ENCODE measurements around the gene CORIN. TPM values are rescaled to one million over a fixed set of nuclear protein-coding genes. Genes with fewer than 3 reads are reported as not detected.

Gene CORIN
- total and polyA plus RNA-seq, 2 of the 13 experiments (the other 11 are each of a cell fraction or from before 2014, with no cell fraction given), result 0.84 to 1.2 TPM

DNA sequence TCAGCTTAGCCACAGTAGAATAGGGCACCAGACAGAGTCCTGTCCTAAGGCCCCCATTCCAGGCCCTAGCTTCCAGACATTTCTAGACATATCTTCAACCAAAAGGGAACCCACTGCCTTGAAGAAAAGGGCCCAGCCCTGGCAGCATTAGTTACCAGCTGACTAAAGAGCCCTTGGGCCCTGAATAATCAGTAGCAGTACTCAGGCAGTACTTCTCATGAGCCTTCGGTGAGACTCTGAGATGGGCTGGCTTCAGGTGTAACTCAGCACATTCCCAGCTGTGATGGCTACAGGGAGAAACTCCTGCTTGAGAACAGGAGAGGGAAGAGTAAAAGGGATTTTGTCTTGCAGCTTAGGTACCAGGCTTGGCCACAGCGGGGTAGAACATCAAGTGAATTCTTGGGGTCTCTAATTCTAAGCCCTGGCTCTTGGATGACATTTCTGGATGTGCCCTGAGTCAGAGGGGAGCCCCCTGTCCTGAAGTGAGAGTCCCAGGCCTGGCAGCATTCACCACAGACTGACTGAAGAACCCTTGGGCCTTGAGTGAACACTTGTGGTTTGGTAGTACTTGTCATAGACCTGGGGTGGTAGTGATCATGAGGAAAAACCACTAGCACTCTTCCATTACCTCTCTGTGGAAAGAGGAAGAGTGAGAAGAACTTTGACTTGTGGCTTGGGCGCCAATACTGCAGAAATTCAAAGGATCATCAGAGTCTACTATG, 182.7 kb downstream of the CORIN start:
- no TSS peak for BruUV-seq (replicated peaks)
- no peak overlapping the region for H3K9ac ChIP-seq (ENCODE audit: insufficient read depth, low read depth, low read length)
- no peaks in the 10 kb centered on the region for H3K36me3 ChIP-seq (replicated peaks in 1 of 2; ENCODE audit: control insufficient read depth in 1 of 2, insufficient read depth in 2 of 2, low read length in 2 of 2)
- in situ Hi-C loops (cut with HindIII; ENCODE audit: extremely low pct_ligation_motif_present, low pct_unique_long_range_greater_than_20kb) (no loop called here), intact Hi-C loops (cut with micrococcal nuclease; ENCODE audit: unreplicated experiment) (no loop called here)
- H3K4me2 ChIP-seq (ENCODE audit: low read depth, low read length), result no peak overlapping the region
- no peaks in the 10 kb centered on the region for H3K4me1 ChIP-seq (ENCODE audit: insufficient read depth, low read length)
- no peak overlapping the region for H3K27ac ChIP-seq (ENCODE audit: extremely low read length, insufficient read depth, low read length)
- no peaks in the 10 kb centered on the region for H3K27me3 ChIP-seq (ENCODE audit: control insufficient read depth in 1 of 2, insufficient read depth in 2 of 2, low read length in 2 of 2)
- CTCF ChIA-PET (ENCODE audit: low intra/inter-chr PET ratio, low total read pairs), result no interaction called here
- ATAC-seq (no peak), FAIRE-seq (no peak), DNase-seq (ENCODE audit: low spot score) (no peak)
- 47% methylated on average over 3 of the region's 3 CpGs for WGBS (ENCODE audit: low lambda C conversion rate)
- H2AFZ ChIP-seq (ENCODE audit: low read length), result no peak overlapping the region
- no peaks in the 10 kb centered on the region for H3K9me3 ChIP-seq (ENCODE audit: low read length)
- no peaks in the 10 kb centered on the region for H4K20me1 ChIP-seq (ENCODE audit: insufficient read depth, low read length)
- H3K79me2 ChIP-seq (ENCODE audit: insufficient read depth, low read length), result no peaks in the 10 kb centered on the region
- POLR2A ChIA-PET, result no interaction called here
- no peak for TF ChIP-seq MTF2 (CRISPR knock-in tag; IDR thresholded peaks at IDR 0.05; ENCODE audit: borderline replicate concordance)
- TF ChIP-seq, protein P1, sequence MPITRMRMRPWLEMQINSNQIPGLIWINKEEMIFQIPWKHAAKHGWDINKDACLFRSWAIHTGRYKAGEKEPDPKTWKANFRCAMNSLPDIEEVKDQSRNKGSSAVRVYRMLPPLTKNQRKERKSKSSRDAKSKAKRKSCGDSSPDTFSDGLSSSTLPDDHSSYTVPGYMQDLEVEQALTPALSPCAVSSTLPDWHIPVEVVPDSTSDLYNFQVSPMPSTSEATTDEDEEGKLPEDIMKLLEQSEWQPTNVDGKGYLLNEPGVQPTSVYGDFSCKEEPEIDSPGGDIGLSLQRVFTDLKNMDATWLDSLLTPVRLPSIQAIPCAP (CRISPR knock-in tag; IDR thresholded peaks at IDR 0.05; ENCODE audit: low read depth), result no peak
- TF ChIP-seq, protein P2, sequence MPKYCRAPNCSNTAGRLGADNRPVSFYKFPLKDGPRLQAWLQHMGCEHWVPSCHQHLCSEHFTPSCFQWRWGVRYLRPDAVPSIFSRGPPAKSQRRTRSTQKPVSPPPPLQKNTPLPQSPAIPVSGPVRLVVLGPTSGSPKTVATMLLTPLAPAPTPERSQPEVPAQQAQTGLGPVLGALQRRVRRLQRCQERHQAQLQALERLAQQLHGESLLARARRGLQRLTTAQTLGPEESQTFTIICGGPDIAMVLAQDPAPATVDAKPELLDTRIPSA (CRISPR knock-in tag; IDR thresholded peaks at IDR 0.05; ENCODE audit: borderline replicate concordance), result no peak
- no peak overlapping the region for H3K4me3 ChIP-seq (replicated peaks in 1 of 3; ENCODE audit: insufficient read depth in 1 of 3, low read depth in 2 of 3, low read length in 3 of 3)

DNA sequence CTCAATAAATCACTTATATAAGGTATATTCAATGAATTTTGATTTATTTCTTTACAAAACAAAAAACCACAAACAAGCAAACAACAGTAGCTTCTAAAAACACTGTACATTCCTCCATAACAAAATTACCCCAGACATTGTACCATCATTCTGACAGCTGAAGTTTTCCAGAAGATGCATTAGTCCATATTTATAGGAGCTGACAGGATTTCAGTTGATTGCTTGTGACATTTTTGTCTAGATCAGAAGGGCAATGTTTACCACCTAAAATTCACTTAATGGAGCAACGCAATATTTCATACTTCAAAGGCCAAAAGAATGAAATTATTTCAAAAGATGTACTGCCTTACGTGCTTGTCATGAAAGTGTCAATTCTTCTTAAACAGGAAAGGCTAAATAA, 185.8 kb downstream of the CORIN start:
- FAIRE-seq (no peak), ATAC-seq (no peak), DNase-seq (ENCODE audit: low spot score) (no peak)
- no peaks in the 10 kb centered on the region for H3K36me3 ChIP-seq (replicated peaks in 1 of 2; ENCODE audit: control insufficient read depth in 1 of 2, insufficient read depth in 2 of 2, low read length in 2 of 2)
- no peaks in the 10 kb centered on the region for H3K4me1 ChIP-seq (ENCODE audit: insufficient read depth, low read length)
- no peaks in the 10 kb centered on the region for H4K20me1 ChIP-seq (ENCODE audit: insufficient read depth, low read length)
- ChIA-PET POLR2A (no interaction called here), CTCF (ENCODE audit: low intra/inter-chr PET ratio, low total read pairs) (no interaction called here)
- no peak overlapping the region for H3K4me3 ChIP-seq (replicated peaks in 1 of 3; ENCODE audit: insufficient read depth in 1 of 3, low read depth in 2 of 3, low read length in 3 of 3)
- no peak overlapping the region for H3K9ac ChIP-seq (ENCODE audit: insufficient read depth, low read depth, low read length)
- in situ Hi-C loops (cut with HindIII; ENCODE audit: extremely low pct_ligation_motif_present, low pct_unique_long_range_greater_than_20kb) (no loop called here), intact Hi-C loops (cut with micrococcal nuclease; ENCODE audit: unreplicated experiment) (no loop called here)
- no TSS peak for BruUV-seq (replicated peaks)
- H3K79me2 ChIP-seq (ENCODE audit: insufficient read depth, low read length), result no peaks in the 10 kb centered on the region
- no peak overlapping the region for H2AFZ ChIP-seq (ENCODE audit: low read length)
- no peaks in the 10 kb centered on the region for H3K9me3 ChIP-seq (ENCODE audit: low read length)
- 45% methylated on average over 2 of the region's 2 CpGs for WGBS (ENCODE audit: low lambda C conversion rate)
- H3K27me3 ChIP-seq (ENCODE audit: control insufficient read depth in 1 of 2, insufficient read depth in 2 of 2, low read length in 2 of 2), result no peaks in the 10 kb centered on the region; a peak in 1 of 5 replicates
- H3K4me2 ChIP-seq (ENCODE audit: low read depth, low read length), result no peak overlapping the region
- H3K27ac ChIP-seq (ENCODE audit: extremely low read length, insufficient read depth, low read length), result no peak overlapping the region
- TF ChIP-seq, protein P3, sequence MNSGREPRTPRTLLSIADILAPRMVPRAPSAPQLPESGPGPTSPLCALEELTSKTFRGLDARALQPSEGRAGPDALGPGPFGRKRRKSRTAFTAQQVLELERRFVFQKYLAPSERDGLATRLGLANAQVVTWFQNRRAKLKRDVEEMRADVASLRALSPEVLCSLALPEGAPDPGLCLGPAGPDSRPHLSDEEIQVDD (CRISPR knock-in tag; IDR thresholded peaks at IDR 0.05; ENCODE audit: borderline replicate concordance), result no peak
- TF ChIP-seq, protein P4, sequence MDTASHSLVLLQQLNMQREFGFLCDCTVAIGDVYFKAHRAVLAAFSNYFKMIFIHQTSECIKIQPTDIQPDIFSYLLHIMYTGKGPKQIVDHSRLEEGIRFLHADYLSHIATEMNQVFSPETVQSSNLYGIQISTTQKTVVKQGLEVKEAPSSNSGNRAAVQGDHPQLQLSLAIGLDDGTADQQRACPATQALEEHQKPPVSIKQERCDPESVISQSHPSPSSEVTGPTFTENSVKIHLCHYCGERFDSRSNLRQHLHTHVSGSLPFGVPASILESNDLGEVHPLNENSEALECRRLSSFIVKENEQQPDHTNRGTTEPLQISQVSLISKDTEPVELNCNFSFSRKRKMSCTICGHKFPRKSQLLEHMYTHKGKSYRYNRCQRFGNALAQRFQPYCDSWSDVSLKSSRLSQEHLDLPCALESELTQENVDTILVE (CRISPR knock-in tag; IDR thresholded peaks at IDR 0.05), result no peak
- TF ChIP-seq SYNCRIP (IDR thresholded peaks at IDR 0.05; ENCODE audit: insufficient read depth, low read depth, low read length) (no peak), PRMT3 (CRISPR knock-in tag; IDR thresholded peaks at IDR 0.05; ENCODE audit: borderline replicate concordance, low read depth) (no peak), ZNF343 (CRISPR knock-in tag; IDR thresholded peaks at IDR 0.05) (no peak), ZMAT3 (CRISPR knock-in tag; conservative IDR thresholded peaks at IDR 0.05) (no peak), ZBTB20 (CRISPR knock-in tag; IDR thresholded peaks at IDR 0.05; ENCODE audit: borderline replicate concordance, low read depth) (no peak), ZBTB38 (CRISPR knock-in tag; IDR thresholded peaks at IDR 0.05) (no peak), RFXANK (CRISPR knock-in tag; IDR thresholded peaks at IDR 0.05) (no peak), U2AF1 (optimal IDR thresholded peaks at IDR 0.05; ENCODE audit: low read depth, low read length) (no peak)

All from HepG2 (cell line).